A549 treated with Hydrocortisone at 1 μM for 4 hours (cell line): ENCODE measurements around the gene PTPN5. TPM values are rescaled to one million over a fixed set of nuclear protein-coding genes. Genes with fewer than 3 reads are reported as not detected.

Experiments
- total RNA-seq: library from RNA; stranded (reverse); fragments of 200-300 nt; extraction: Qiagen RNA extraction; gene quantifications from 5 replicates; pipeline ENCODE4 v1.2.3, GENCODE V29; 2022

The PTPN5 gene
- 0.02 TPM in 1 of 5 replicates, not detected in the others for total RNA-seq

GRCh38 chr11:18791207-18791968 lies at the start of gene PTPN5:
Gene PTPN5, minus strand, starts transcription at chr11:18791798. Its CDS starts 19,840 bp downstream, at chr11:18771958.

DNA sequence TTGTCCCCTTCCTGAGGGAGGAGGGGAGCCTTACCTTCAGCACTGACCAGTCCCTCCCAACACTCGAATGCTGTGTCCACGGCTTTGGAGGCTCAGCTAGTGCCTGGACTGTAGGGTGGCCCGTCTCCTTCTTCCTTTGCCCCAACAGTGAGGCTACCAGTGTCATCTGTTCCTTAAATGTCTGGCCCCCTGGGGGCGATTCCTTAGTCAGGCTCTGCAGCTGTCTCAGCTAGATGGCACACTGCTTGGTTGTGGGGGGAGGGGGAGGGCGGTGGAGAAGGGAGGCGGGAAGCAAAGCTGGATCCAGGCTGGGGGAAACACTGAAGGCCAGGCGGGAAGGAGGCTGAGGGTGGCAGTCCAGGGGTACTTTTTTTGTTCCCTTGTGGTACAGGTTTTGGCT lies 65.6 kb downstream of the PTPN5 start, which contains the start of gene IGSF22:
IGSF22 (minus strand) TSS at position 149 of the 400 bp plus-strand sequence. CDS start 1,952 bp downstream, outside the sequence.

GRCh38 chr11:18698341-18699268 lies 93.0 kb downstream of the PTPN5 start, which contains the start of gene TMEM86A:
Gene TMEM86A, plus strand, starts transcription at chr11:18698779. Its CDS starts 108 bp downstream, at chr11:18698887.

Other genes with a start within 250 kb of the PTPN5 start
- 17.3 to 27.0 TPM (median 20.4 TPM) in 5 replicates for gene UEVLD, start 203.1 kb downstream of the PTPN5 start, total RNA-seq
- gene MISFA, start 192.0 kb downstream of the PTPN5 start, total RNA-seq = 2.0 to 2.9 TPM (median 2.3 TPM) in 5 replicates
- 15.0 to 22.9 TPM (median 17.1 TPM) in 5 replicates for gene SPTY2D1, start 157.5 kb downstream of the PTPN5 start, total RNA-seq
- gene TMEM86A, start 93.0 kb downstream of the PTPN5 start, total RNA-seq = 0.22 to 0.45 TPM (median 0.28 TPM) in 5 replicates
- gene IGSF22, start 65.6 kb downstream of the PTPN5 start, total RNA-seq = 0.02 TPM in 1 of 5 replicates, not detected in the others
- not detected in 5 replicates for gene MRGPRX1, start 147.6 kb upstream of the PTPN5 start, total RNA-seq